SHP77 treated with DMSO at 0.1 percent for 48 hours (cell line): ENCODE data around the gene S100A6.
A peak's percentile ranks its signal among the peaks of the same experiment; 100 is the strongest.
"Not testable (repeated sequence)": the region's sequence is repeated elsewhere in the genome, so short reads cannot be mapped to it uniquely, and the experiment has no call there.

Experiments used
- DNase-seq: peaks from one replicate; lab custom pipeline; 2025; lab: John Stamatoyannopoulos, UW

The S100A6 gene

DNA sequence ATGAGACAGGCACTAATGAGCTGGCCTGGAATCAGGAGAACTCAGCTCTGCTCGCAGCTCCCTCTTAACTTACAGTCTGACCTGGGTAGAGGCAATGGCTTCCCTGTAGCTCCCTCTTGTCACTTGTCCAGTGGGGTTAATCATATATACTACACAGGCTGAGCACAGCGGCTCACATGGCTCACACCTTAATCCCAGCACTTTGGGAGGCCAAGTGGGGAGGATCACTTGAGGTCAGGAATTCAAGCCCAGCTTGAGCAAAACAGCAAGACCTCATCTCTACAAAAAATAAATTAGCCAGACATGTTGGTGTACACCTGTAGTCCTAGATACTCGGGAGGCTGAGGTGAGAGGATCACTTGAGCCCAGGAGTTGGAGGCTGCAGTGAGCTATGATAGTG is 4.2 kb downstream of the S100A6 start:
- no peak for DNase-seq

DNA sequence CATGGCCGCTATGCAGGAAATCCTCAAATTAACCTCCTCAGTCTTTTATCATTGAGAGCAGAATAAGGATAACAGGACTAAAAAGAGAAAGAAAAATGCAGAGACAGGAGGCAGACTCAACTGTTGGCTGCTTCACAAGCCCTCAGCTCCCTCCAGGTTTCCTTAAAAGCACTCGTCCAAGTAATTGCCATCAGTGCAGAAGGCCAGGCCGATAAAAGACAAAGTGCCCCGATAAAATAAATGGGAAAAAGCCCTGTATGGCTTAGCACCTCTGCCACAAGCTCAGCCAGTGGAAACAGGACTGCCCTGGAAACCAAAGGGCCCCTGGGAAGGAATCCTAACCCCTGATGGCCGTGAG is 8.1 kb downstream of the S100A6 start:
- DNase-seq: no peak

DNA sequence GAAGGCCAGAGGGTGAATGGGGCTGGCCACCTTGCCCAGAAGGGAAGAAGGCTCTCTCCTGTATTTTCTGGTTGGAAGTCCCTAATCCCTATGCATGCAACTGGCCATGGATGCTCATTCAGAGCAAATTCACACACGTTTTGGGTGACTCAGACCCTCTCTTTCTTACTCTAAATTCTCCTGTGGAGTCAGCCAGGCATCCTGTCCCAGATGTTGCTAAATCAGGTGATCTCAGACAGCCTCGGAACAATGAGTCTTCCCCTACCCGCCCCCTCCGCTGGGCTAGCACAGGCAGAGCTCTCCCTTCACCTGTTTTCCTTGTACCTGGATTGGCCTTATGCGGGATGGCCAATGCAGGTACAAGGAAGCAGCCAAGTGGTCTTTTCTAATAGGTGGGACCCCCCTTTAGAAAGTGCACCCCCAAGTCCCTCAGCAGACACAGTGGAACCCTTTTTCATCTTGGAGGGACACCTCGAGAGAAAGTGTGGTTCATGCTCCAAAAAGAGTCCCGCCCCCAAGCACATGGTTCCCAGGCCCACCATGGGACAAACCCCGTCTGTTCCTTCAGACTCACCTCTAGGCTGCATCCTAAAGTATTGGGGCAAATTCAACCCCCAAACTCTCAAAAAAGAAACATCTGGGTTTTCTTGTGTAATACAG is 8.6 kb downstream of the S100A6 start:
- DNase-seq: no peak

DNA sequence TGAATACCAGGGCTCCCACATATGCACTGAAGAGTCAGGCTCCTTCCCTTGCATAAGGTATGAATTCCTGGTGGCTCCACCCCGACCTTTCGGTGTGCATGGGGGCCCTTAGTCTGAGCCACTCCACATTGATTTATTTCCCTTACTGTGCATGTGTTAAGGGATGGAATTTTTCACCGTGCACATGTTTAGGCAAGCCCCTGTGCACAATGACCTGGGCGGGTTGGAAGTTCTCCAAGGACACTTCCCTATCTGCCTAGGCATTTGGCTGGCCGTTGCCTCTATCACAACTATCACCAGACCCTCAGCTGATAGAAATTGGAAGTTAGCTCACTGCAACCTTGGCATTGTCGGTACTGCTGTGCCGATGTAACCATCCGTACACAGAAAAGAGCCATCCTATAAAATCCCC is 9.7 kb downstream of the S100A6 start:
- peak; percentile 95 for DNase-seq

DNA sequence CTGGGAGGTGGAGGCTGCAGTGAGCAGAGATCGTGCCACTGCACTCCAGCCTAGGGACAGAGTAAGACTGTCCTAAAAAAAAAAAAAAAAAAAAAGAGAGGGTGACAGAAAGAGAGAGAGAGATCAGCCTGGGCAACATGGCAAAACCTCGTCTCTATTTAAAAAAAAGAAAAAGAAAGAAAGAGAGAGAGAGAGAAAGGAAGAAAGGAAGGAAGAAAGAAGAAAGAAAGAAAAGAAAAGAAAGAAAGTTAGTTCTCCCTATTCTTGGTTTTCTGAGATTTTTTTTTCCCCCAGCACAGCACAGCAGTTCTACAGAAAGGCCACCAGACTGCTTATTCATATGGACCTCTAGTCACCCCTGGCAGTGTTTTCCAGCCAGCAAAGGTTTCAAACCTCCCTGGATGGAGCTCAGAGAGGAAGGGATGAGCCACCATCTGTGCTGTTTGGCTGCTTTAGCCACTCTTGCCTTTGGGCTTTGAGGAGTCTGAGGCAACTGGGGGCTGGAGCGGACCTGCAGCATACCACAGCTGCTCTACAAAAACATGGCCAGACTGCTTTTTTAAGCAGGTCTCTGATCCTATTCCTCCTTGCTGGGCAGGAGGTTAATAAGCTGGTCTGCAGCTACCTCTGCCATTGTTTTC is 10.6 kb downstream of the S100A6 start:
- peak; percentile 15 for DNase-seq

DNA sequence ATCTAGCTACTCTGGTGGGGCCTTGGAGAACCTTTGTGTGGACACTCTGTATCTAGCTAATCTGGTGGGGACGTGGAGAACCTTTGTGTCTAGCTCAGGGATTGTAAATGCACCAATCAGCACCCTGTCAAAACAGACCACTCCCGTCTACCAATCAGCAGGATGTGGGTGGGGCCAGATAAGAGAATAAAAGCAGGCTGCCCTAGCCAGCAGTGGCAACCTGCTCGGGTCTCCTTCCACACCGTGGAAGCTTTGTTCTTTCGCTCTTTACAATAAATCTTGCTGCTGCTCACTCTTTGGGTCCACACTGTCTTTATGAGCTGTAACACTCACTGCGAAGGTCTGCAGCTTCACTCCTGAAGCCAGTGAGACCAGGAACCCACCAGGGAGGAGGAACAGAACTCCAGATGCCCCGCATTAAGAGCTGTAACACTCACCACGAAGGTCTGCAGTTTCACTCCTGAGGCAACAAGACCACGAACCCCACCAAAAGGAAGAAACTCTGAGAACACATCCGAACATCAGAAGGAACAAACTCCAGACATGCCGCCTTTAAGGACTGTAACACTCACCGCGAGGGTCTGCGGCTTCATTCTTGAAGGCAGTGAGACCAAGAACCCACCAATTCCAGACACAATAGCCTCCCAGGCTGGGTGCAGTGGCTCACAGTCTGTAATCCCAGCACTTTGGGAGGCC is 13.3 kb downstream of the S100A6 start:
- DNase-seq: not testable (repeated sequence)

DNA sequence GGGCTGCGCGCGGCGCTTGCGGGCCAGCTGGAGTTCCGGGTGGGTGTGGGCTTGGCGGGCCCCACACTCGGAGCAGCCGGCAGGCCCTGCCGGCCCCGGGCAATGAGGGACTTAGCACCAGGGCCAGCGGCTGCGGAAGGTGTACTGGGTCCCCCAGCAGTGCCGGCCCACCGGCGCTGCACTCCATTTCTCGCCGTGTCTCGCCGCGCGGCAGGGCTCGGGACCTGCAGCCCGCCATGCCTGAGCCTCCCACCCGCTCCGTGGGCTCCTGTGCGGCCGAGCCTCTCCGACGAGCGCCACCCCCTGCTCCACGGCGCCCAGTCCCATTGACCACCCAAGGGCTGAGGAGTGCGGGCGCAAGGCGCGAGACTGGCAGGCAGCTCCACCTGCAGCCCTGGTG is 14.0 kb downstream of the S100A6 start:
- not testable (repeated sequence) for DNase-seq

DNA sequence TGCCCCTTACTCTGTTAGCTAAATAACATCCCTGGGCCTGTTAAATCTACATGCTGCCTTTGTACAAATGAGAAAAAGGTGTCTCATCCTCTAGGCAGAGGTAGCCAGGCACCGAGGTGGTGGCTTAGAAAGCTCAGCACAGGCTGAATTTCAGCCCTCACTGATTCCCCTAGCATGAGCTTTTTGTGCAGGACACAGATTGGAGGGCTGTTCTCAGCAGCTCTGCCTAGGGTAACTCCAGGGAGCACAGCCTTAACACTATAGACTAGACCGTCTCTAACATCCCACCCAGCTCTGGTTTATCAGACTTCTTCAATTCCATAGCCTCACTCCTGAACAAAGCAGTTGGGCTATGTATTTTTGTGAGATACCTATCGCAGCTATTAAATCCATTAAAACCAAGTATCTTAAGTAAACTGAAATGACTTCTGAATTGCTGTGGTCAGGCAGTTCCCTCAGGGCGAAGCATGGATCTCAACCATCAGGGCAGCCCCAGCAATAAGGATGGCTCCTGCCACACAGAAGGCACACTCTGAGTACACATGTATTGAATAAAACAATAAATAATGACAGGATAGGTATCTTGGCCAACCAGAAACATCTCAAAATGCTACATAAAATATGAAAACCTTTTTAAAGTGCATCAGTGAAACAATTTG is 14.8 kb downstream of the S100A6 start:
- no peak for DNase-seq

DNA sequence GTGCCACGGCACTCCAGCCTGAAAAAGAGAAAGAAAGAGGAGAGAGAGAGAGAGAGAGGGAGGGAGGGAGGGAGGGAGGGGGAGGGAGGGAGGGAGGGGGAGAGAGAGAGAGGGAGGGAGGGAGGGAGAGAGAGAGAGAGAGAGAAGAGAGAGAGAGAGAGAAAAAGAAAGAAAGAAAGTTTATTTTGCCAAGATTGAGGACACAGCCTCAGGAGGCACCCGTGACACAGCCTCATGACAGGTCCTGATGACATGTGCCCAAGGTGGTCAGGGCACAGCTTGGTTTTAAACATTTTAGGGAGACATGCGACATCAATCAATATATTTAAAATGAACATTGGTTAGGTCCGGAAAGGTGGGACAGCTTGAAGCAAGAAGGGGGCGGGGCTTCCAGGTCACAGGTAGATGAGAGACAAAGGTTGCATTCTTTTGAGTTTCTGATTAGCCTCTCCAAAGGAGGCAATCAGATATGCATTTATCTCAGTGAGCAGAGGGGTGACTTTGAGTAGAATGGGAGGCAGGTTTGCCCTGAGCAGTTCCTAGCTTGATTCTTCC is 15.6 kb downstream of the S100A6 start:
- DNase-seq: not testable (repeated sequence)

DNA sequence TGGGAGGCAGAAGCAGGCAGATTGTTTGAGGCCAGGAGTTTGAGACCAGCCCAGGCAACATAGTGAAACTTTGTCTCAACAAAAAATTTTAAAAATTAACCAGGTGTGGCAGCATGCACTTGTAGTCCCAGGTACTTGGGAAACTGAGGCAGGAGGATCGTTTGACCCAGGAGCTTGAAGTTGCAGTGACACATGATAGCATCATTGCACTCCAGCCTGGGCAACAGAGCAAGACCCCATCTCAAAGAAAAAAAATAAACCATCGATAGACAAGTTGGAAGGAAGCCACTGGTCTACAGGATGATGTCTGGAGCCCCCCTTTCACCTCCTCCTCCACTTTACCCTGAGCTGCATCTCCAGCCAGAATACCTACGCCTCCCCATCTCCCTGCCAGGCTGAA is 16.5 kb downstream of the S100A6 start:
- no peak for DNase-seq

DNA sequence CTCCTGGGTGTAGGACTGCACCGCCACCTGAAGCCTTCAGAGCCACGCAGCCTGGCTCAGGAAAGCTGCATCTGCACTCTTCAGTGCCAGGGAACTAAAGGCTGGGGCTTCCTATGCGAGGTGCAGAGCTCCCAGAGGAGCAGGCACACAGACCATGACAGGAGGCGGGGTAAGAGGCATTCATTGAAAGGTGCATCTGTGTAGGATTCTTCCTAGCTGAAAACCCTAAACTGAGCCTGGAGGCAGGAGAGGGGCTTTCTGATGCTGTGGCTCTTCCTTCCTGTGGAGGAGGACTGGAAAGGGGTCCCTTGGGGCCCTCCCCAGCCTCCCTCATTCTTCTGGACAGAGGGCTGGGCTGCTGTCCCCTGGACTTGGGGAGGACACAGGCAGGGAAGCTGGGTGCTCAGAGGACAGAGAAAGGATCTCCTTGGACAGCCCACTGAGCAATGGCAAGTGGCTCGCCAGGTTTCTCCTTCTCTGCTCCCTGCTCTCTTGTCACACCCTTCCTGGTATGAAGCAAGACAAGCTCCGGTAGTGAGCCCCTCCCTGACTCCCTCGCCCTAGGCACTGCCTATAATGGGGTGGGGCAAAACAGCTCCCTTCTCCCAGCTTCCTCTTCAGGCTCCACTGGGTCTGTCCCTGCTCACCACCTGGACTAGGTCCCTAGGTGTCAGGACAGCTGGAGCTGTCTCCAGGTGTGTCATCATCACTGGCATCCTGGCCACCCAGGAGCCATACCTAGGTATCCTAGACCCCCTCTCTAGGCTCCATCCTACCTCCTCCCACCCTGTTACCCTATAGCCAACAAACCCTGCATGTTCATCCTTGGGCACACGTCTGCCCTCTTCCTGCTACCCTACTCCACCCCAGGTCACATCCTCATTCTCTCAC is 20.0 kb downstream of the S100A6 start:
- no peak for DNase-seq

DNA sequence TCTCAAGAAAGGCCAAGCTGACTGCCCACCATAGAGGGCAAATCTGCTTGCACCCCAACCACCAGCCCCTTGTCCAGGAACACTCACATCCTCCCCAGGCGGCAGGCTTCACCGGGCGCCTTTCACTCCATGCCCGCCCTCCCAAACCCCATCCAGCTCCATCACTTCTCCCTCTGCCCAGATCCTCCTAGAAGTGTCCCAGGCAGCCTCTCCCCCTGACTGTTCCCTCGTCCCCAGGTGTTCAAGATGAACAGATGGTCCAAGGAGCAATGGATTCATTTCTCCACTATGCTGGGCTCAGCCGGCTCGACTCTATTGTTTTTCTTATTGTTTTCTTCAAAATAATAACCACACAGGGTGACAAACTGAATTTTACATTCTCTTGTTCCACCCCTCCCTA is 22.1 kb downstream of the S100A6 start:
- no peak for DNase-seq

DNA sequence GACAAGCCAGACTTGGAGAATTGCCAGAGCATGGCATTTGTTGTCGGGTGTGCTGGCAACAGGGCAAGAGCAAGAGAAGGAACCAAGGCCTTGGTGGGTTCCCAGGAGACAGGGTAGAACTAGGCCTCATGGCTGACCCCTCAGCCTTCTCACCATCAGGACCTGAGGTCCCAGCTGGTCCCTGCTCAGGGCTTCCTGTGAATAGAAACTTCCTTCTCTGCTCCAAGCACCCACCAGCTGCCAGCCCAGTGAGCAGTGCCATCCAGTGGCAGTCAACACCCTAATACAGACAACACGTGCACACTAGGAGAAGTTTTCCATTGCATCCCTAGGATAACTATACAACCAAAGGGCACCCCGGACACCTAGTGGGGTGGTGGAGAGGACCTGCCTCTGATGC is 22.8 kb downstream of the S100A6 start:
- DNase-seq: peak; percentile 33

DNA sequence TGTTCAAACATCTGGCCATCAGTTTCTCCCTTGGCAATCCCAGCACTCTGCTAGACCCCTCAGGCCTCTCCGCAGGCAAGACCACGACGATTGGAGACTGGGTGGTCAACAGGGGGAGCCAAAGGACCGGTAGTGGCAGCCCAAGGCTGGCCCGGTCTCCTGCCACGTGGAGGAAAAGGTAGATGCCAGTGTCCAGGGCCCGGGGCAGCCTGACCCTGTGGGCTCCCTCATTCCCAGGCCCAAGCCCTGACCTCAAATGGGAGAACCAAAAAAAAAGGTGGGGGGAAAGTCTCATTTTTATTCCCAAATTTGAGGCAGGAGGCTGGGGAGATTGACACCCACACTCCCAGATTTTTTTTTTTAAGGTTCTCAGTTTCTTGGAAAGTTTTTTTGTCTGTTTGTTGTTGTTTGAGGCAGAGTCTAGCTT is 24.8 kb downstream of the S100A6 start:
- peak; percentile 90 for DNase-seq

DNA sequence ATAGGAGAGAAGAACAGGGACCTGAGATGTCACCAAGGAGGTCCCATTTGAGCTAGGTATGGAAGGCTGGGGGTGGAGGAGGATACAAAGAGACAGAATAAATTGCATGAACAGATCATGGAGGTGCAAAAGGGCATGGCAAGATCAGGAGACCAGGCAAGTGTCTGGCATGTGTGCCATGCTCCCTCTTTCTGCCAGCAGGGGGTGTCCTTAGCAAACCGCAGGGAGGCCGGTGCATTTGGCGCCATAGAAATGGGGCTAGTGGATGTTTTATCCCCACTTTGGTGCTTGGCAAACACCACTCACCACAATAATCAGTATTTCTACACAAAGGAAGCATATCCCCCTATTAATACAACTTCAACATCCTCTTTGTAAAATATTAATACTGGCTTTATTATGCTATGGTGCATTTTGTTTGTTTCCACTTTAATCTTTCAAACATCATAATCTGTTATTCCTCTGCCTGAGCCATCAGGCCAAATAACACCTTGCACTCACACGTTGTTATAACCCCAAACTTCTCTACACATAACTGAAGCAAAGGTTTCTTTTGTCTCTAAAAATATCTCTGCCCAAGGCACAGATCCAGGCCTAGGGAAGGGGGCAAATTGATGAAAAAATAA is 25.9 kb downstream of the S100A6 start:
- DNase-seq: peak; percentile 70

DNA sequence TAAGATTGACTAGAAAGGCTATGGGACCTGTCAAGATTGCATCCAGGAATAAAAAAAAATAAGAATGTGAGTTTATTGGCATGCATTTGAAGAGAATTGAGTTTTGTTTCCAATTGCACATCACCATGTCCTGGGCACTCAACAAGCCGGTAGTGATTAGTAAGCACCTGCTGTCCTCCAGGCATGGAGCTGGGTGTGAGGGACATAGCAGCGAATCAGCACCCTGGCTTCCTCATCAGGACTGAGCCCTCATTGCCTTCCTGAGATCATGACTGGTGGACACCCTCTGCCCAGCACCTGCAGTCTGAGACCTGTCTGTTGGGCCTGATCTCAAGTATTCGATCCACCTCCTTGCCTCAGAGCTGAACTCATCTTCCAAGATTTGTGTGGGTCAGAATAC is 26.8 kb downstream of the S100A6 start:
- DNase-seq: no peak

DNA sequence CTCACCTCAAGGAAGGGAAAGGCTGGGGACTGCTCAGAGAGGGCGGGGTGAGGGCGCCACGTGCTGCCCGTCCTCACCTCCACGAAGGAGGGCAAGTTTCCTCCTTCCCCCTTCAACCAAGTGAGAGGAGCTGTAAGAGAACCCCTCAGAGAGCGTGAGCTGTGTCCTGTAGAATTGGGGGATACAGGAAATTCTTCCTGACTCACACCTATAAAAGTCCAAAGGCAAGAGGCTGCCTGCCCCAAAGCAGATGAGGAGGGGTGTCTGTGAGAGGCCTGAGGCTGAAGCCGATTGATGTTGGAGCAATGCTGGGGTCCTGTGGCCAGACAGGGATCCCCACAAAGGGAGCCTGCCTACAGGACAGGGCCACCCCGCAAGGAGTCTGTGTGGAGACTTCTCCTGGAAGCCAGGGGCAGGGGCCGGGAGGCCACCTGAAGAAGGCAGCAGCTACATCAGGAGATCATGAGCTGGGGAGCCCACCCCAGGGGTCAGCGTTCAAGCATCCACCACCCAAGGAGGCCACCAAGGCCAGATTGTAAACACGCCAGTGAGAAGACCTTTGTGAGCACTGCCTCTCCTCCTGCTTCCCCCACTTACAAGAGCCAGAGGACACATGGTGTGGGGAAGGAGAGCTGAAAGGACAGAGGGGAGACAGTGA is 27.7 kb downstream of the S100A6 start:
- DNase-seq: no peak

DNA sequence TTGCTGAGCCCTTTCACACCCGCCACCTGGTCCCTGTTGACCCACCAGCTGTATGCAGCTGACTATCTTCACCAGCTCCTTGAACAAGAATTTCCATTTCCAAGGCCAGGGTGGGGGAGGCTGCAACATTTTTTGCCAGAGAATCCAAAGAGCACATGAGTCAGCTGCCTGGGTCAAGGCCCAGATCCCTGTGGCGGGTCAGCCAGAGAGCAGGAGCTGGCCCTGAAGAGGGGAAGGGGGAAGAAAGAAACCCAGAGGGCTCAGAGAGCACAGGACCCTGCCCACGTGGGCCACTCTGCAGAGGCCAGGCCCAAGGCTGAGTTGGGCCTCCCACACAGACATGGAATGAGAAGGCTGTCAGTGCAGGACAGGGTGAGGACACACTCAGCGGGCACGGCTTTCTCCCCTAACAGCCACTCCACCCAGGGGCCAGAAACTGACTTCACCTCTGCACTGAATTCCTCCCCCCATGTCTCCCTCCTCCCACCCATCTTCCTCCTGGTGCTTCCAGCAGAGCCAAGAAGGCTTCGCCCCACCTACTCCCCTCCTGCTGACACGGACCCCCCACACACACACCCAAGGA is 28.9 kb downstream of the S100A6 start:
- DNase-seq: no peak

DNA sequence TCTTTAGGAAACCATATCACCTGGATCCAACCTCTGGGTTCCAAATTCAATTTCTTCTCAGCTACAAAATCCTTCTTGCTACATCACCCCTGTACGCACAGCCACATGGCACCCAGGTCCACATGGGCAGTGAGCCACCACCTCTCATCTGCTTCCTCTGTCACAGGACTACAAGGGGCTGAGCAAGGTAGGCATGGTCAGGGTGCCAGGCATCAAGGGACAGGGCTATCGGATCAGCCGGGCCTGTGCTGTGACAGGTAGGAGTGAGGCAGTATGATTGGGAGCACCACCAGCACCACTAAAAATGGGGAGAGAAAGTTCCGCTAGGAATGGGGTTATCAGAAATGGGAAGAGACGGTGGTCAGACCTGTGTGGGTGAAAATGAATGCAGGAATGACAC is 29.4 kb downstream of the S100A6 start:
- DNase-seq: no peak

DNA sequence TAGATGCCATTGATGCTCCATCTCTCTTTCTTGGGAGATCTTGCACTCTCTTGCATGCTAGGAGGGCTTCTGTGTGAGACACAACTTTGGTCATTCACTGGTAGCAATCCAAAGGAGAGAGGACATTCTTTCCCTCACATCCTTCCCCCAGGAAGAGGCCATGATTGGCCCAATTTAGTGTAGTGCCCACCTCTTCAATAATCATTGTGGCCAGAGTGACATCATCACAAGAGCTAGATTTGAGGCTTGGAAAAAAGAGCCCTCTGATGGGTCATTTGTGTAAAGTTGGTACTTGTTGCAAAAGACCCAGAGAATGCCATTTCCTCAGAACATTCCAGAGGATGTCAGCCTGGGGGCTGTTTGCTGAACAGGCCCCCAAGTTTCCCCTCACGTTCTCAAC is 30.2 kb downstream of the S100A6 start:
- DNase-seq: no peak
